Epithelial cell of esophagus (primary cell): ENCODE results near the gene HDAC7.
A peak's percentile ranks its signal among the peaks of the same experiment; 100 is the strongest.
"Not testable (repeated sequence)": the region's sequence is repeated elsewhere in the genome, so short reads cannot be mapped to it uniquely, and the experiment has no call there.

Experiments used
- DNase-seq: peaks from one replicate; pipeline ENCODE4 v3.0.0; 2010; ENCODE audit warnings: low read depth
- H3K4me3 ChIP-seq: 2 replicates; pipeline ENCODE4 v1.5.1; 2011; ENCODE audit warnings: mild to moderate bottlenecking, low read length, control low read depth
- TF ChIP-seq, protein P1 (sequence below): IDR thresholded peaks from 2 replicates; pipeline ENCODE4 v1.5.1; 2011; ENCODE audit warnings: low read depth, mild to moderate bottlenecking, low read length, control low read depth, inconsistent platforms; ENCODE audit not compliant: insufficient read depth; ENCODE audit errors: missing control alignments

Gene HDAC7

DNA sequence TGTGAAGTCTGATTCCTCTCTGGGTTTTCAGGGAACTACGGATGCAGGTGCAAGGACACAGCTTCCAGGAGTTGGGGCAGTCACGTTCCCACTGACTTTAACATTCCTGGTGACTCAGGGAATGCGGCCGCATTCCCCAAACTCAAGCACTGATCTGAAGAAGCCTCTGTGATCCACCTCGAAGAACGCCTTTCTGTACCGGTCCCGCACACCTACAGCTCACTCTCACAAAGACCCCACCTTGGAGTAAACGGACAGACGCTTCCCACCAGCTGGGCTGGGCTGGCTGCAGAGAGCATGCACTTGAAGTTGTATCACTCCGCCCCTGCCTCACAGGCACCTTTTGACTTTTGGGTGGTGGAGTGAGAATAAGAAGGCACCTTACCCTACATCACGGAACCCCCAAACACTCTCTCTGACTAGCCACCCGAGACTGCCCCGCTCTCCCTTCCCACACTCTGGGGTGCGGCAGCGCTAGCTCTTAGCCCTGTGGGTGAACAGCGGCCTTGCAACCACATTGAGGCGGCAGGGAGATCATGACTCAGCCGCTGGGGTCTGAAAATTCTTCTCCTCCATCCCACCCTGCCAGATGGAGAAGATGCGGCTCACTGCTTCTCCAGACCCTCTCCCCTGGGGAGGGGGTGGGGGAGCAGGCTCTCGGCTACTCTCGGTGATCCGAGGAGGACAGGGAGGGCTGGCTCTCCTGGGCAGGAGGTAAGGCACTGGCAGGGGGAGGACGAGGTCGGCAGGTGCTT is 23.7 kb upstream of the HDAC7 start:
- H3K4me3 ChIP-seq: no peak overlapping the region
- TF ChIP-seq, protein P1, sequence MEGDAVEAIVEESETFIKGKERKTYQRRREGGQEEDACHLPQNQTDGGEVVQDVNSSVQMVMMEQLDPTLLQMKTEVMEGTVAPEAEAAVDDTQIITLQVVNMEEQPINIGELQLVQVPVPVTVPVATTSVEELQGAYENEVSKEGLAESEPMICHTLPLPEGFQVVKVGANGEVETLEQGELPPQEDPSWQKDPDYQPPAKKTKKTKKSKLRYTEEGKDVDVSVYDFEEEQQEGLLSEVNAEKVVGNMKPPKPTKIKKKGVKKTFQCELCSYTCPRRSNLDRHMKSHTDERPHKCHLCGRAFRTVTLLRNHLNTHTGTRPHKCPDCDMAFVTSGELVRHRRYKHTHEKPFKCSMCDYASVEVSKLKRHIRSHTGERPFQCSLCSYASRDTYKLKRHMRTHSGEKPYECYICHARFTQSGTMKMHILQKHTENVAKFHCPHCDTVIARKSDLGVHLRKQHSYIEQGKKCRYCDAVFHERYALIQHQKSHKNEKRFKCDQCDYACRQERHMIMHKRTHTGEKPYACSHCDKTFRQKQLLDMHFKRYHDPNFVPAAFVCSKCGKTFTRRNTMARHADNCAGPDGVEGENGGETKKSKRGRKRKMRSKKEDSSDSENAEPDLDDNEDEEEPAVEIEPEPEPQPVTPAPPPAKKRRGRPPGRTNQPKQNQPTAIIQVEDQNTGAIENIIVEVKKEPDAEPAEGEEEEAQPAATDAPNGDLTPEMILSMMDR: no peak
- DNase-seq: no peak

- DNase-seq, H3K4me3 ChIP-seq: not testable (repeated sequence)
These were observed 22.8 kb upstream of the HDAC7 start for GRCh38 chr12:47842543-47842942.

DNA sequence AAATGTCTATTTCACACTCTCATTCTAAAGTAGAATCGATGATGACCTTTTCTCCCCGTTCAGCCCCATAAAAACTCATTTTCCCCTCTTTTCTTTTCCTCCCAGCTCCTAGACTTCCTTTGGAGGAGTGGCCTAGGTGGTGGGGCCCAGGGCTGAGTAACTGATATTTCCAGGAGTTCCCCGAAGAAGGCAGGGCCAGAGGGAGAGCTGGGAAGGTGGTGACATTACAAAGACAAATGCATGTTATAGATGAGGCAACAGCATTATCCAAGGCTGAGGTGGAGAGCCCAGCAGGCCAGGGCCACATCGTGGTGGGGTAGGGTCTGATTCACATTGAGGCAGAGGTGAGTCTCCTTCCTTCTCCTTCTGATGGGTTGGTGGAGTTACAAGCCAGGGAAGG is 22.2 kb upstream of the HDAC7 start:
- H3K4me3 ChIP-seq: no peak overlapping the region
- TF ChIP-seq, protein P1: no peak
- peak; percentile 52 for DNase-seq

- no peak for DNase-seq
- TF ChIP-seq, protein P1: no peak
- no peak overlapping the region for H3K4me3 ChIP-seq
These were observed 21.8 kb upstream of the HDAC7 start for GRCh38 chr12:47841501-47841900.

DNA sequence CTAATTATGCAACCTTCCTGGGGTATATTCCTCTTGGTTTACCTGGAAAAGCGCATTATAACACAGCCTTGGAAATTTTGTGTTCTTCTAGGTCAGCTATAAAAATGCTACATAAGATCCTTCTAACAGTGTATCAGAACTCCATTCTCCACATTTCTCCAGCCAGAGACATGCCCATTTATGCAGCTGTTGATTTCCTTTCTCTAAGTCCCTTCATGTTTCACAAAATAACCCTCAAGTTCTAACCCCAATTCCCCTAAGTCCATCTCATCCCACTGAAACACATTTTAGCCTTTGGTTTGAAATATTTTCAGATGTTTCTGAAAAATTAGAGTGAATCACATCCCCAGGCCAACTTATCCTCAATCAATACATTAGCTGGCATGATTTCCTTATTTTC is 20.9 kb upstream of the HDAC7 start:
- DNase-seq: no peak
- TF ChIP-seq, protein P1: no peak
- H3K4me3 ChIP-seq: no peak overlapping the region

DNA sequence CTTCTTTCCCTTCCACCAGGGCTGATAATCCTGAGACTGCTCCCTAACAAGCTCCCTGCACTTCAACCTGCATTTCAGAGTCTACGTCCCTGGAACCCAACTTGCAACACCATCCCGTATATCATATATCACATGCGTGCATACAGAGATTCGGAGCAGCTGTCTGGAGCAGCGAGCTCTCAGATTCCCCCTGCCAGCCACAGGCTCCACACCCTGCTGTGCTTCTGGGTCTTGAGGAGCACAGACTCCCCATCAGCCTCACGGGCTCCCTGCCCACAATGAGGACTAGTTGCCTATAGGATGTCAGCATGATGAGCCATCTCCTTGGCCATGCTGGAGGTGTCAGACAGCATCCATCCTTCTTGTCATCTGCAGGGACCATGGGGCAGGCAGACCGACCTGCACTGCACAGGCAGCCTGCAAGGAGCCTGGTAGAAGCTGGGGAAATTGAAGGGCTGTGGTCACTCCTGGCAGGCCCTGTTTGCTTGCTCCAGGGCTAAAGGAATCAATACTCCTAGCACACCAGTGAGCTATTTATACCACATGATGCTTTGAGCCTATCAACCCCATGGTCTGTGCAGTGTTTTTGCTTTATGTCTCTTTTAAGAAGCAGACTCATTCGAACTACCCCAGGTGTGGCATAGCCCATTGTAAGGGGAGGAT is 19.6 kb upstream of the HDAC7 start:
- H3K4me3 ChIP-seq: no peak overlapping the region
- TF ChIP-seq, protein P1: no peak
- no peak for DNase-seq

GRCh38 chr12:47838286-47838931 is 18.7 kb upstream of the HDAC7 start:
- TF ChIP-seq, protein P1: peak; percentile 39

More at GRCh38 chr12:47838286-47838931, 18.7 kb upstream of the HDAC7 start:
- no peak overlapping the region for H3K4me3 ChIP-seq
- peak; percentile 55 for DNase-seq
